Fibroblast of lung (primary cell): Measurements from ENCODE around the gene ABLIM2.

Experiments
- CTCF ChIP-seq, 2 donors: IDR thresholded peaks in 1 of 2; conservative IDR thresholded peaks in 1 of 2; 1 replicate in 1 of 2; 2 replicates in 1 of 2; pipeline ENCODE4 v1.5.1; 2011 to 2012; ENCODE audit warnings: low read length in 2 of 2, control low read depth in 1 of 2, inconsistent platforms in 1 of 2, low read depth in 1 of 2, mild to moderate bottlenecking in 1 of 2
- EZH2 ChIP-seq: IDR thresholded peaks from 2 replicates; pipeline ENCODE4 v1.5.1; 2012; ENCODE audit warnings: low read length, control low read depth, mild to moderate bottlenecking; ENCODE audit errors: missing control alignments

GRCh38 chr4:8006471-8006870 lies 152.1 kb downstream of the ABLIM2 start:
- TF ChIP-seq CTCF (conservative IDR thresholded peaks at IDR 0.05 in 1 of 2, IDR thresholded peaks at IDR 0.05 in 1 of 2; ENCODE audit: low read depth in 1 of 2, low read length in 2 of 2) (no peak), EZH2 (no peak)
